ENCODE results near the gene RAB13.
"Not testable (repeated sequence)": the region's sequence is repeated elsewhere in the genome, so short reads cannot be mapped to it uniquely, and the experiment has no call there.

RAB13 gene

GRCh38 chr1:153985941-153986761 lies at the start of gene RAB13:
Gene RAB13 (minus strand): TSS chr1:153986339. CDS start chr1:153986236, 103 bp downstream.
- TF ChIP-seq CTCF (IDR thresholded peaks at IDR 0.05), result no peak
- Histone ChIP-seq H3K4me2 (ENCODE audit: low read length) (peak within 1 kb of the TSS; percentile 95), H3K36me3 (ENCODE audit: control insufficient read depth, insufficient read depth, low read length) (peaks cover under 1% of the 10 kb centered on the region), H3K79me2 (peaks cover 3% of the 10 kb centered on the region), H3K27me3 (ENCODE audit: control insufficient read depth, insufficient read depth, low read length) (no peaks in the 10 kb centered on the region), H3K9ac (no peak within 1 kb of the TSS), H3K4me1 (no peaks in the 10 kb centered on the region), H3K4me3 (ENCODE audit: low read depth, low read length) (peak within 1 kb of the TSS; percentile 61), H3K9me3 (ENCODE audit: control insufficient read depth, low read length) (no peaks in the 10 kb centered on the region), H3K27ac (peak within 1 kb of the TSS; percentile 83), H2AFZ (peak within 1 kb of the TSS; percentile 90)

- not testable (repeated sequence) for H3K9me3 ChIP-seq (ENCODE audit: control insufficient read depth, low read length); H3K9ac ChIP-seq; H3K4me2 ChIP-seq (ENCODE audit: low read length); H3K36me3 ChIP-seq (ENCODE audit: control insufficient read depth, insufficient read depth, low read length); H3K27ac ChIP-seq; H3K4me1 ChIP-seq; H2AFZ ChIP-seq; H3K79me2 ChIP-seq; H3K27me3 ChIP-seq (ENCODE audit: control insufficient read depth, insufficient read depth, low read length); H3K4me3 ChIP-seq (ENCODE audit: low read depth, low read length)
These were observed 47.6 kb upstream of the RAB13 start for GRCh38 chr1:154033697-154034096.

GRCh38 chr1:154019940-154020339 lies 33.8 kb upstream of the RAB13 start:
- Histone ChIP-seq H3K27ac (no peak overlapping the region), H3K79me2 (no peaks in the 10 kb centered on the region), H3K9ac (no peak overlapping the region), H3K36me3 (ENCODE audit: control insufficient read depth, insufficient read depth, low read length) (no peaks in the 10 kb centered on the region), H3K4me3 (ENCODE audit: low read depth, low read length) (no peak overlapping the region), H3K27me3 (ENCODE audit: control insufficient read depth, insufficient read depth, low read length) (no peaks in the 10 kb centered on the region), H3K9me3 (ENCODE audit: control insufficient read depth, low read length) (no peaks in the 10 kb centered on the region), H3K4me1 (no peaks in the 10 kb centered on the region), H2AFZ (no peak overlapping the region), H3K4me2 (ENCODE audit: low read length) (no peak overlapping the region)
- no peak for TF ChIP-seq CTCF (IDR thresholded peaks at IDR 0.05)

GRCh38 chr1:154019269-154019668 lies 33.1 kb upstream of the RAB13 start:
- Histone ChIP-seq H3K4me1 (no peaks in the 10 kb centered on the region), H2AFZ (no peak overlapping the region), H3K9ac (no peak overlapping the region), H3K9me3 (ENCODE audit: control insufficient read depth, low read length) (no peaks in the 10 kb centered on the region), H3K79me2 (no peaks in the 10 kb centered on the region), H3K4me3 (ENCODE audit: low read depth, low read length) (no peak overlapping the region), H3K36me3 (ENCODE audit: control insufficient read depth, insufficient read depth, low read length) (no peaks in the 10 kb centered on the region), H3K27ac (no peak overlapping the region), H3K27me3 (ENCODE audit: control insufficient read depth, insufficient read depth, low read length) (no peaks in the 10 kb centered on the region), H3K4me2 (ENCODE audit: low read length) (no peak overlapping the region)
- TF ChIP-seq CTCF (IDR thresholded peaks at IDR 0.05), result no peak

GRCh38 chr1:154014154-154014907 lies 28.2 kb upstream of the RAB13 start:
- no peaks in the 10 kb centered on the region for H3K27me3 ChIP-seq (ENCODE audit: control insufficient read depth, insufficient read depth, low read length)
- no peaks in the 10 kb centered on the region for H3K79me2 ChIP-seq
- no peaks in the 10 kb centered on the region for H3K4me1 ChIP-seq
- H3K36me3 ChIP-seq (ENCODE audit: control insufficient read depth, insufficient read depth, low read length), result no peaks in the 10 kb centered on the region
- no peak overlapping the region for H3K4me2 ChIP-seq (ENCODE audit: low read length)
- no peak overlapping the region for H3K4me3 ChIP-seq (ENCODE audit: low read depth, low read length)
- no peak overlapping the region for H3K27ac ChIP-seq
- H3K9me3 ChIP-seq (ENCODE audit: control insufficient read depth, low read length), result no peaks in the 10 kb centered on the region
- H2AFZ ChIP-seq, result no peak overlapping the region
- no peak overlapping the region for H3K9ac ChIP-seq
- TF ChIP-seq CTCF (IDR thresholded peaks at IDR 0.05), result no peak

GRCh38 chr1:154012543-154012942 lies 26.4 kb upstream of the RAB13 start:
- H3K4me2 ChIP-seq (ENCODE audit: low read length); H3K36me3 ChIP-seq (ENCODE audit: control insufficient read depth, insufficient read depth, low read length); H3K9me3 ChIP-seq (ENCODE audit: control insufficient read depth, low read length); H3K27me3 ChIP-seq (ENCODE audit: control insufficient read depth, insufficient read depth, low read length); H3K27ac ChIP-seq; H3K4me3 ChIP-seq (ENCODE audit: low read depth, low read length); H3K4me1 ChIP-seq; H3K79me2 ChIP-seq; H2AFZ ChIP-seq; H3K9ac ChIP-seq: not testable (repeated sequence)

Measured in parathyroid adenoma (tissue), 2 donors.